B cell (primary cell): ENCODE results near the gene CRIM1. TPM values are rescaled to one million over a fixed set of nuclear protein-coding genes. Genes with fewer than 3 reads are reported as not detected.

Experiments used
- ATAC-seq: fragments of 200-7000 bp; cut with Tn5 transposase; one replicate; pipeline ENCODE4 v1.10.0; 2021; ENCODE audit warnings: low read depth, mild to moderate bottlenecking, moderate number of reproducible peaks, moderate library complexity
- CTCF ChIA-PET: fragments of 350-600 bp; sonication (Branson Sonifier 250); formaldehyde crosslinking; loops from one replicate; lab custom pipeline; 2021; ENCODE audit warnings: antibody characterized with exemption, inconsistent platforms; lab: Charles Lee
- POLR2A ChIA-PET: fragments of 350-600 bp; sonication (Branson Sonifier 250); formaldehyde crosslinking; loops from one replicate; lab custom pipeline; 2021; ENCODE audit warnings: antibody characterized with exemption; lab: Charles Lee
- DNase-seq: peaks from one replicate; pipeline ENCODE4 v3.0.0; 2013
- H2AFZ ChIP-seq: 2 replicates; pipeline ENCODE4 v1.6.1; 2012; ENCODE audit warnings: mild to moderate bottlenecking, low read depth, low read length; ENCODE audit not compliant: insufficient read depth, poor library complexity, severe bottlenecking
- H3K27ac ChIP-seq, 2 donors: 1 replicate in 1 of 2; 2 replicates in 1 of 2; pipeline ENCODE4 v1.5.1; 2012 to 2013; ENCODE audit warnings: low read length in 2 of 2, mild to moderate bottlenecking in 2 of 2, moderate library complexity in 1 of 2
- H3K27me3 ChIP-seq, 4 experiments: fragments of 200-600 bp in 1 of 4; sonication (generic) in 1 of 4; replicated peaks in 1 of 4; 1 replicate in 2 of 4; 2 replicates in 2 of 4; pipeline versions ENCODE4 v1.6.1 to v1.7.0; 2013 to 2016; ENCODE audit warnings: low read length in 3 of 4, mild to moderate bottlenecking in 2 of 4, mixed read lengths in 1 of 4, moderate library complexity in 1 of 4; ENCODE audit not compliant: insufficient read depth in 4 of 4, control insufficient read depth in 3 of 4; ENCODE audit errors: control extremely low read depth in 1 of 4
- H3K36me3 ChIP-seq, 2 experiments: replicated peaks in 1 of 2; 1 replicate in 1 of 2; 2 replicates in 1 of 2; pipeline versions ENCODE4 v1.6.1 to v1.7.1; 2013; ENCODE audit warnings: low read length in 1 of 2; ENCODE audit not compliant: insufficient read depth in 2 of 2, control insufficient read depth in 1 of 2; ENCODE audit errors: control extremely low read depth in 1 of 2, extremely low read depth in 1 of 2
- H3K4me1 ChIP-seq, 2 donors: fragments of 200-600 bp in 1 of 2; sonication (generic) in 1 of 2; 1 replicate in 1 of 2; 2 replicates in 1 of 2; pipeline versions ENCODE4 v1.5.1 to v1.6.1; 2013 to 2017; ENCODE audit warnings: low read length in 2 of 2; ENCODE audit not compliant: control insufficient read depth in 2 of 2, insufficient read depth in 2 of 2
- H3K4me2 ChIP-seq: replicated peaks from 2 replicates; pipeline ENCODE3; 2012; ENCODE audit warnings: mild to moderate bottlenecking, low read depth, low read length; ENCODE audit not compliant: poor library complexity, severe bottlenecking
- H3K4me3 ChIP-seq, 5 experiments: fragments of 200-600 bp in 1 of 5; sonication (generic) in 1 of 5; 1 replicate in 3 of 5; 2 replicates in 2 of 5; pipeline versions ENCODE4 v1.5.1 to v1.7.0; 2011 to 2016; ENCODE audit warnings: low read length in 4 of 5, mild to moderate bottlenecking in 4 of 5, low read depth in 2 of 5, control low read depth in 1 of 5, moderate library complexity in 1 of 5; ENCODE audit not compliant: insufficient read depth in 1 of 5; ENCODE audit errors: control extremely low read depth in 1 of 5, extremely low read depth in 1 of 5
- H3K79me2 ChIP-seq: fragments of 200-600 bp; sonication (generic); one replicate; pipeline ENCODE4 v1.6.0; 2016; ENCODE audit warnings: low read length; ENCODE audit not compliant: control insufficient read depth, insufficient read depth
- H3K9ac ChIP-seq: fragments of 200-600 bp; sonication (generic); 2 replicates; pipeline ENCODE4 v1.6.1; 2017; ENCODE audit warnings: mild to moderate bottlenecking, low read length, moderate library complexity
- H3K9me3 ChIP-seq, 3 donors: one replicate each; pipeline versions ENCODE4 v1.6.1 to v1.7.1; 2013; ENCODE audit warnings: low read length in 2 of 3; ENCODE audit not compliant: control insufficient read depth in 2 of 3, insufficient read depth in 1 of 3; ENCODE audit errors: control extremely low read depth in 1 of 3
- H4K20me1 ChIP-seq: 2 replicates; pipeline ENCODE4 v1.6.0; 2012; ENCODE audit warnings: mild to moderate bottlenecking, low read length; ENCODE audit not compliant: insufficient read depth, control insufficient read depth, poor library complexity, severe bottlenecking
- H3K27ac Mint-ChIP-seq: one replicate; pipeline ENCODE4 v1.8.0; 2021; ENCODE audit warnings: mixed read lengths
- H3K27me3 Mint-ChIP-seq: one replicate; pipeline ENCODE4 v1.8.0; 2021; ENCODE audit warnings: mixed read lengths
- H3K4me1 Mint-ChIP-seq: one replicate; pipeline ENCODE4 v1.8.0; 2021; ENCODE audit warnings: mixed read lengths
- H3K4me3 Mint-ChIP-seq: one replicate; pipeline ENCODE4 v1.8.0; 2021; ENCODE audit warnings: mixed read lengths
- H3K9me3 Mint-ChIP-seq: one replicate; pipeline ENCODE4 v1.8.0; 2022; ENCODE audit warnings: mixed read lengths; ENCODE audit not compliant: insufficient read depth
- CTCF ChIP-seq: fragments of 200-600 bp; IDR thresholded peaks from one replicate; pipeline ENCODE4 v1.8.0; 2022; ENCODE audit warnings: antibody characterized with exemption, mild to moderate bottlenecking
- EZH2 ChIP-seq: IDR thresholded peaks from 2 replicates; pipeline ENCODE4 v1.6.1; 2012; ENCODE audit warnings: borderline replicate concordance, low read depth, mild to moderate bottlenecking, moderate library complexity, low read length; ENCODE audit not compliant: insufficient read depth, poor library complexity, severe bottlenecking
- WGBS: methylation state at CpG from one replicate; pipeline ENCODE4 v1.1.5; 2013; ENCODE audit warnings: missing lambda C conversion rate; ENCODE audit not compliant: insufficient coverage; 5-methylcytosine and 5-hydroxymethylcytosine counted together
- intact Hi-C: fragments of 100-400 bp; cut with micrococcal nuclease; formaldehyde crosslinking; loops from one replicate; pipeline ENCODE4 v1.10.0; 2022
- polyA plus RNA-seq: library from polyadenylated mRNA; depleted of rRNA; stranded (reverse); fragments of >200 nt; gene quantifications from 2 replicates; pipeline ENCODE4 v1.2.3, GENCODE V29; 2012
- total RNA-seq, 2 donors: library from RNA; stranded (reverse); fragments of 120-200 nt in 1 of 2; gene quantifications; 1 replicate in 1 of 2; 2 replicates in 1 of 2; pipeline versions ENCODE4 v1.2.3 to v1.2.4, GENCODE V29; 2013 to 2022

CRIM1 gene
- total and polyA plus RNA-seq, 2 donors (not counting 1 experiment from before 2014, with no cell fraction given) = 1.3 to 5.0 TPM

DNA sequence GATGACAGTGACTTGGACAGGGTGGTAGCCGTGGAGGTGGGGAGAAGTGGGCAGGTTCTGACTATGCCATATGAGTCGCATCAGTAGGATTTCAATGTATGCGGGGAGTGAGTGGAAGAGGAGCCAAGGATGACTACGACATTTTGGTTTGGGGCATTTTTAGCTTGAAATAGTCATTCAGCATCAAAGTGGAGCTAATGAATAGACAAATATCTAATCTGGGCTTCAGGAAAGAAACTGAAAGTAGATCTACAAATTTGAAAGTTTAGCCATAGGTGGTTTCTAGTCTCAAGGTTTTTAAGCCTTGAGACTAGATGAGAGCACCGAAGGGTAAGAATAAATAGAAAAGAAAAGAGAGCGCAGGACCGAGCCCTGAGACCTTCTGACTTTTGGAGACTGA is 184.1 kb downstream of the CRIM1 start:
- TF ChIP-seq EZH2 (no peak), CTCF (no peak)
- Histone ChIP-seq H3K27me3 (no peaks in the 10 kb centered on the region), H3K36me3 (peaks cover 0 to under 1% of the 10 kb centered on the region in 2 experiments), H2AFZ (no peak overlapping the region), H3K9ac (no peak overlapping the region), H3K4me3 (no peak overlapping the region), H3K4me1 (no peaks in the 10 kb centered on the region), H4K20me1 (no peaks in the 10 kb centered on the region), H3K9me3 (no peaks in the 10 kb centered on the region), H3K4me2 (no peak overlapping the region), H3K27ac (no peak overlapping the region), H3K79me2 (no peaks in the 10 kb centered on the region)
- ATAC-seq (no peak), DNase-seq (no peak)
- Mint-ChIP-seq H3K4me3 (no peak overlapping the region), H3K27ac (no peak overlapping the region), H3K4me1 (no peaks in the 10 kb centered on the region), H3K27me3 (no peaks in the 10 kb centered on the region), H3K9me3 (no peaks in the 10 kb centered on the region)
- POLR2A ChIA-PET = no interaction called here
- intact Hi-C loops = no loop called here
- CTCF ChIA-PET = no interaction called here
- WGBS = 94% methylated on average over 6 of the region's 7 CpGs

GRCh38 chr2:36540986-36541754 is 185.6 kb downstream of the CRIM1 start:
- no peaks in the 10 kb centered on the region for H3K4me1 Mint-ChIP-seq

More at GRCh38 chr2:36540986-36541754, 185.6 kb downstream of the CRIM1 start:
- no peaks in the 10 kb centered on the region for H4K20me1 ChIP-seq
- no peak overlapping the region for H2AFZ ChIP-seq
- H3K4me3 ChIP-seq = no peak overlapping the region
- no peaks in the 10 kb centered on the region for H3K9me3 ChIP-seq
- Mint-ChIP-seq H3K27ac (no peak overlapping the region), H3K27me3 (no peaks in the 10 kb centered on the region), H3K4me3 (no peak overlapping the region), H3K9me3 (no peaks in the 10 kb centered on the region)
- WGBS = 83% methylated on average over 7 of the region's 11 CpGs
- H3K9ac ChIP-seq = no peak overlapping the region
- ChIA-PET POLR2A (no interaction called here), CTCF (no interaction called here)
- TF ChIP-seq CTCF = no peak
- no peak for TF ChIP-seq EZH2
- H3K27ac ChIP-seq = no peak overlapping the region
- DNase-seq (no peak), ATAC-seq (no peak)
- no peaks in the 10 kb centered on the region for H3K27me3 ChIP-seq
- no peaks in the 10 kb centered on the region for H3K4me1 ChIP-seq
- intact Hi-C loops = no loop called here
- no peak overlapping the region for H3K4me2 ChIP-seq
- no peaks in the 10 kb centered on the region for H3K79me2 ChIP-seq
- H3K36me3 ChIP-seq = peaks cover 0 to 2% of the 10 kb centered on the region in 2 experiments
